HepG2 (cell line): ENCODE measurements around the gene CMTM2. TPM values are rescaled to one million over a fixed set of nuclear protein-coding genes. Genes with fewer than 3 reads are reported as not detected.

ENCODE experiments used
- ATF7-NPFF ChIP-seq: sonication (generic); formaldehyde crosslinking; IDR thresholded peaks from 2 replicates; pipeline ENCODE4 v1.8.1; 2023; ENCODE audit warnings: mild to moderate bottlenecking, low read depth, missing genetic modification reagents, moderate library complexity
- CAMTA2 ChIP-seq: sonication (generic); formaldehyde crosslinking; IDR thresholded peaks from 2 replicates; pipeline ENCODE4 v1.4.0; 2020; ENCODE audit warnings: mild to moderate bottlenecking, missing genetic modification reagents, borderline replicate concordance
- FLYWCH1 ChIP-seq: sonication (generic); formaldehyde crosslinking; IDR thresholded peaks from 2 replicates; pipeline ENCODE4 v1.8.1; 2023; ENCODE audit warnings: mild to moderate bottlenecking, missing genetic modification reagents
- FOXK1 ChIP-seq: sonication (generic); formaldehyde crosslinking; IDR thresholded peaks from 2 replicates; pipeline ENCODE4 v1.4.0; 2020; ENCODE audit warnings: low read depth, missing genetic modification reagents, borderline replicate concordance
- JDP2 ChIP-seq: sonication (generic); formaldehyde crosslinking; IDR thresholded peaks from 2 replicates; pipeline ENCODE4 v1.8.1; 2022; ENCODE audit warnings: missing genetic modification reagents, borderline replicate concordance
- TCF12 ChIP-seq, 2 experiments: fragments of 450-650 bp in 1 of 2; sonication (generic) in 1 of 2; formaldehyde crosslinking in 1 of 2; IDR thresholded peaks; 2 replicates each; pipeline versions ENCODE4 v1.6.1 to v1.8.0; 2017 to 2022; ENCODE audit warnings: antibody characterized with exemption in 1 of 2, mild to moderate bottlenecking in 1 of 2, missing genetic modification reagents in 1 of 2, moderate library complexity in 1 of 2
- TCF7L2 ChIP-seq: IDR thresholded peaks from 2 replicates; pipeline ENCODE4 v1.6.1; 2011; ENCODE audit warnings: mild to moderate bottlenecking, low read depth, low read length, moderate library complexity
- ZEB1 ChIP-seq: IDR thresholded peaks from 2 replicates; pipeline ENCODE4 v1.6.1; 2012; ENCODE audit warnings: mild to moderate bottlenecking, low read depth, inconsistent platforms; ENCODE audit not compliant: insufficient replicate concordance
- ZFYVE20 ChIP-seq: sonication (generic); formaldehyde crosslinking; IDR thresholded peaks from 2 replicates; pipeline ENCODE4 v1.8.0; 2023; ENCODE audit warnings: low read depth, mild to moderate bottlenecking, moderate library complexity, missing genetic modification reagents, borderline replicate concordance
- ZNF563 ChIP-seq: sonication (generic); formaldehyde crosslinking; IDR thresholded peaks from 2 replicates; pipeline ENCODE4 v1.8.0; 2022; ENCODE audit warnings: mild to moderate bottlenecking, moderate library complexity, missing genetic modification reagents
- ZSCAN20 ChIP-seq: sonication (generic); formaldehyde crosslinking; IDR thresholded peaks from 2 replicates; pipeline ENCODE4 v1.4.0; 2020; ENCODE audit warnings: missing genetic modification reagents, mild to moderate bottlenecking, borderline replicate concordance
- polyA plus RNA-seq, 8 experiments: library from polyadenylated mRNA; depleted of rRNA in 3 of 8; stranded (reverse) in 7 of 8; unstranded in 1 of 8; fragments of >200 nt; fragmentation: Illumina TruSeq in 4 of 8; extraction: Trizol in 4 of 8; gene quantifications; 2 replicates each; pipeline versions ENCODE4 v1.2.1 to v1.2.3, GENCODE V29; 2011 to 2016; ENCODE audit warnings: low read depth in 4 of 8, missing spikeins in 1 of 8, mixed read lengths in 1 of 8; ENCODE audit not compliant: insufficient read depth in 1 of 8
- total RNA-seq, 5 experiments: library from RNA; depleted of rRNA; stranded (reverse); fragments of >200 nt; fragmentation: Illumina TruSeq; extraction: Trizol; gene quantifications; 2 replicates each; pipeline ENCODE4 v1.2.3, GENCODE V29; 2016; ENCODE audit warnings: low read depth in 1 of 5
- TF ChIP-seq, protein P1 (sequence below): sonication (generic); formaldehyde crosslinking; IDR thresholded peaks from 2 replicates; pipeline ENCODE4 v1.5.0; 2020; ENCODE audit warnings: mild to moderate bottlenecking, missing genetic modification reagents, borderline replicate concordance
- TF ChIP-seq, protein P2 (sequence below): IDR thresholded peaks from 2 replicates; pipeline ENCODE4 v1.6.1; 2016; ENCODE audit warnings: mild to moderate bottlenecking, missing biosample characterization, missing genetic modification reagents
- TF ChIP-seq, protein P3 (sequence below): sonication (generic); formaldehyde crosslinking; IDR thresholded peaks from 2 replicates; pipeline ENCODE4 v1.4.0; 2020; ENCODE audit warnings: missing genetic modification reagents, borderline replicate concordance
- TF ChIP-seq, protein P4 (sequence below): sonication (generic); formaldehyde crosslinking; IDR thresholded peaks from 2 replicates; pipeline ENCODE4 v1.5.0; 2020; ENCODE audit warnings: mild to moderate bottlenecking, missing genetic modification reagents
- TF ChIP-seq, protein P5 (sequence below): sonication (generic); formaldehyde crosslinking; IDR thresholded peaks from 2 replicates; pipeline ENCODE4; 2020; ENCODE audit warnings: missing genetic modification reagents, mild to moderate bottlenecking, borderline replicate concordance

The CMTM2 gene
- total and polyA plus RNA-seq, 2 of the 13 experiments (the other 11 are each of a cell fraction or from before 2014, with no cell fraction given): not detected

DNA sequence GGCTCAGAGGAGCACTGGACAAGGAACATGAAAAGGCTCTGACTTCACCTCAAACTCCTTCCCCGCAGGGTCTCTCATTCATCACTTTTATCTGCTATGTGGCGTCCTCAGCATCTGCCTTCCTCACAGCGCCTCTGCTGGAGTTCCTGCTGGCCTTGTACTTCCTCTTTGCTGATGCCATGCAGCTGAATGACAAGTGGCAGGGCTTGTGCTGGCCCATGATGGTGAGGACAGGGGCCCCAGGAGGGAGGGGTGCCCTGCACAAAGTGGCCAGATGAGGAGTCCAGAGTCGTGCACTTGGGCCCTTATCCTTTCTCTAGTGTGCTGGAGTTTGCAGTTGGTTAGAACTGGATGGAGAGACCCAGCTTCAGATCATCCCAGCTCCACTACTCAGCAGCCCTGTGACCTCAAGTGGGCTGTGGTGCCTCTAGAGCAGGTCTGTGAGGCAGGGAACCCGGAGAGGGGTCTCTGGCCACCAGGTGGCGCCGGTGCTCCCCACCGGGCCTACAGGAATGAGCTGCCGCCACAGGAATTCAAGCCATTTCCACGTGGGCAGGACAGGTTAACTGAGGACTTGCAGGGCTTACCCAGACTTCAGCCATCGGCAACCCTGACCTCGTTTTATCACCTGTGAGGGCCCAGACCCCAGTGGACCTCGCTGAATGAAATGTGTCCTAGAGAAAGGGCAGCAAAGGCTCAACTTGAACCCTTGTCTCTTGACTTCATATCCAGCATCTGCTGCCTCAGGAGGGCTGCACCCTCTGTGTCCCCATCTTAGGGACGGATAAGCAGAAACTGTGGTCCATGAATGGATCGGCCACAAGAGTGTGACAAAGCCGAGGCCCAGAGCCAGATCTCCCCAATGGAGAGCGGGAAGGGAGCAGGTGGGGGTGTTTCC lies 29.2 kb downstream of the CMTM2 start (continued):
- TF ChIP-seq, protein P1, sequence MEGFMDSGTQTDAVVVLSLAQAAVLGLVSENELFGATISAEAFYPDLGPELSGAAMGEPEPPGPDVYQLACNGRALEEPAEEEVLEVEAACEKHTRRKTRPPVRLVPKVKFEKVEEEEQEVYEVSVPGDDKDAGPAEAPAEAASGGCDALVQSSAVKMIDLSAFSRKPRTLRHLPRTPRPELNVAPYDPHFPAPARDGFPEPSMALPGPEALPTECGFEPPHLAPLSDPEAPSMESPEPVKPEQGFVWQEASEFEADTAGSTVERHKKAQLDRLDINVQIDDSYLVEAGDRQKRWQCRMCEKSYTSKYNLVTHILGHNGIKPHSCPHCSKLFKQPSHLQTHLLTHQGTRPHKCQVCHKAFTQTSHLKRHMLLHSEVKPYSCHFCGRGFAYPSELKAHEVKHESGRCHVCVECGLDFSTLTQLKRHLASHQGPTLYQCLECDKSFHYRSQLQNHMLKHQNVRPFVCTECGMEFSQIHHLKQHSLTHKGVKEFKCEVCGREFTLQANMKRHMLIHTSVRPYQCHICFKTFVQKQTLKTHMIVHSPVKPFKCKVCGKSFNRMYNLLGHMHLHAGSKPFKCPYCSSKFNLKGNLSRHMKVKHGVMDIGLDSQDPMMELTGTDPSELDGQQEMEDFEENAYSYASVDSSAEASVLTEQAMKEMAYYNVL (CRISPR knock-in tag): peak; percentile 92
- TF ChIP-seq, protein P2, sequence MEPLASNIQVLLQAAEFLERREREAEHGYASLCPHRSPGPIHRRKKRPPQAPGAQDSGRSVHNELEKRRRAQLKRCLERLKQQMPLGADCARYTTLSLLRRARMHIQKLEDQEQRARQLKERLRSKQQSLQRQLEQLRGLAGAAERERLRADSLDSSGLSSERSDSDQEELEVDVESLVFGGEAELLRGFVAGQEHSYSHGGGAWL: peak; percentile 70; the same call in 1 of the 2 replicates
- TF ChIP-seq ZSCAN20 (CRISPR knock-in tag): peak; percentile 61; the same call in 1 of the 2 replicates
- TF ChIP-seq ATF7-NPFF: peak; percentile 61
- TF ChIP-seq FOXK1 (CRISPR knock-in tag): peak; percentile 71; the same call in 1 of the 2 replicates
- TF ChIP-seq, protein P3, sequence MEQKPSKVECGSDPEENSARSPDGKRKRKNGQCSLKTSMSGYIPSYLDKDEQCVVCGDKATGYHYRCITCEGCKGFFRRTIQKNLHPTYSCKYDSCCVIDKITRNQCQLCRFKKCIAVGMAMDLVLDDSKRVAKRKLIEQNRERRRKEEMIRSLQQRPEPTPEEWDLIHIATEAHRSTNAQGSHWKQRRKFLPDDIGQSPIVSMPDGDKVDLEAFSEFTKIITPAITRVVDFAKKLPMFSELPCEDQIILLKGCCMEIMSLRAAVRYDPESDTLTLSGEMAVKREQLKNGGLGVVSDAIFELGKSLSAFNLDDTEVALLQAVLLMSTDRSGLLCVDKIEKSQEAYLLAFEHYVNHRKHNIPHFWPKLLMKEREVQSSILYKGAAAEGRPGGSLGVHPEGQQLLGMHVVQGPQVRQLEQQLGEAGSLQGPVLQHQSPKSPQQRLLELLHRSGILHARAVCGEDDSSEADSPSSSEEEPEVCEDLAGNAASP (CRISPR knock-in tag): peak; percentile 100
- no peak for TF ChIP-seq ZFYVE20
- TF ChIP-seq FLYWCH1 (CRISPR knock-in tag): no peak
- no peak for TF ChIP-seq TCF7L2
- TF ChIP-seq JDP2 (CRISPR knock-in tag): no peak
- 0 out of 2 replicates have a peak, but pooled peaks have one; percentile 64 for TF ChIP-seq CAMTA2
- peak; percentile 62 for TF ChIP-seq ZEB1
- TF ChIP-seq TCF12 (IDR thresholded peaks at IDR 0.05): no peak
- TF ChIP-seq TCF12 (CRISPR knock-in tag; IDR thresholded peaks at IDR 0.05): 0 out of 2 replicates have a peak, but pooled peaks have one; percentile 47
- TF ChIP-seq, protein P4, sequence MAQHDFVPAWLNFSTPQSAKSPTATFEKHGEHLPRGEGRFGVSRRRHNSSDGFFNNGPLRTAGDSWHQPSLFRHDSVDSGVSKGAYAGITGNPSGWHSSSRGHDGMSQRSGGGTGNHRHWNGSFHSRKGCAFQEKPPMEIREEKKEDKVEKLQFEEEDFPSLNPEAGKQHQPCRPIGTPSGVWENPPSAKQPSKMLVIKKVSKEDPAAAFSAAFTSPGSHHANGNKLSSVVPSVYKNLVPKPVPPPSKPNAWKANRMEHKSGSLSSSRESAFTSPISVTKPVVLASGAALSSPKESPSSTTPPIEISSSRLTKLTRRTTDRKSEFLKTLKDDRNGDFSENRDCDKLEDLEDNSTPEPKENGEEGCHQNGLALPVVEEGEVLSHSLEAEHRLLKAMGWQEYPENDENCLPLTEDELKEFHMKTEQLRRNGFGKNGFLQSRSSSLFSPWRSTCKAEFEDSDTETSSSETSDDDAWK (CRISPR knock-in tag): no peak
- TF ChIP-seq, protein P5, sequence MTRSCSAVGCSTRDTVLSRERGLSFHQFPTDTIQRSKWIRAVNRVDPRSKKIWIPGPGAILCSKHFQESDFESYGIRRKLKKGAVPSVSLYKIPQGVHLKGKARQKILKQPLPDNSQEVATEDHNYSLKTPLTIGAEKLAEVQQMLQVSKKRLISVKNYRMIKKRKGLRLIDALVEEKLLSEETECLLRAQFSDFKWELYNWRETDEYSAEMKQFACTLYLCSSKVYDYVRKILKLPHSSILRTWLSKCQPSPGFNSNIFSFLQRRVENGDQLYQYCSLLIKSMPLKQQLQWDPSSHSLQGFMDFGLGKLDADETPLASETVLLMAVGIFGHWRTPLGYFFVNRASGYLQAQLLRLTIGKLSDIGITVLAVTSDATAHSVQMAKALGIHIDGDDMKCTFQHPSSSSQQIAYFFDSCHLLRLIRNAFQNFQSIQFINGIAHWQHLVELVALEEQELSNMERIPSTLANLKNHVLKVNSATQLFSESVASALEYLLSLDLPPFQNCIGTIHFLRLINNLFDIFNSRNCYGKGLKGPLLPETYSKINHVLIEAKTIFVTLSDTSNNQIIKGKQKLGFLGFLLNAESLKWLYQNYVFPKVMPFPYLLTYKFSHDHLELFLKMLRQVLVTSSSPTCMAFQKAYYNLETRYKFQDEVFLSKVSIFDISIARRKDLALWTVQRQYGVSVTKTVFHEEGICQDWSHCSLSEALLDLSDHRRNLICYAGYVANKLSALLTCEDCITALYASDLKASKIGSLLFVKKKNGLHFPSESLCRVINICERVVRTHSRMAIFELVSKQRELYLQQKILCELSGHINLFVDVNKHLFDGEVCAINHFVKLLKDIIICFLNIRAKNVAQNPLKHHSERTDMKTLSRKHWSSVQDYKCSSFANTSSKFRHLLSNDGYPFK: peak; percentile 61; the same call in 1 of the 2 replicates
- peak; percentile 94; the same call in 1 of the 2 replicates for TF ChIP-seq ZNF563 (CRISPR knock-in tag)
